H9 (cell line): Measurements from ENCODE around the gene CEBPE. TPM values are rescaled to one million over a fixed set of nuclear protein-coding genes. Genes with fewer than 3 reads are reported as not detected.

Source experiments
- DNase-seq: peaks from one replicate; pipeline ENCODE4 v3.0.0-alpha.2; 2017
- H2AFZ ChIP-seq: one replicate; pipeline ENCODE4 v1.6.1; 2013; ENCODE audit warnings: mild to moderate bottlenecking, low read length, control low read depth, moderate library complexity
- H2AK5ac ChIP-seq: 2 replicates; pipeline ENCODE4 v1.6.1; 2013; ENCODE audit warnings: low read length, control low read depth, mixed read lengths; ENCODE audit not compliant: insufficient read length
- H2BK120ac ChIP-seq: one replicate; pipeline ENCODE4 v1.6.1; 2013; ENCODE audit warnings: low read depth, mild to moderate bottlenecking, low read length, control low read depth, inconsistent platforms; ENCODE audit not compliant: poor library complexity, severe bottlenecking
- H2BK12ac ChIP-seq: 2 replicates; pipeline ENCODE4 v1.6.1; 2013; ENCODE audit warnings: low read length, control low read depth, mixed read lengths, low read depth; ENCODE audit not compliant: insufficient read length
- H2BK15ac ChIP-seq: 2 replicates; pipeline ENCODE4 v1.6.1; 2013; ENCODE audit warnings: low read depth, low read length, control low read depth
- H2BK20ac ChIP-seq: one replicate; pipeline ENCODE4 v1.6.1; 2013; ENCODE audit warnings: low read depth, mild to moderate bottlenecking, low read length, control low read depth, inconsistent platforms; ENCODE audit not compliant: poor library complexity, severe bottlenecking
- H2BK5ac ChIP-seq: 2 replicates; pipeline ENCODE4 v1.6.1; 2013; ENCODE audit warnings: low read length, control low read depth, mixed read lengths; ENCODE audit not compliant: insufficient read length
- H3K14ac ChIP-seq: 2 replicates; pipeline ENCODE4 v1.6.1; 2013; ENCODE audit warnings: low read length, control low read depth; ENCODE audit not compliant: insufficient read depth
- H3K18ac ChIP-seq: 2 replicates; pipeline ENCODE4 v1.6.1; 2013; ENCODE audit warnings: low read depth, mild to moderate bottlenecking, mixed read lengths, low read length, control low read depth; ENCODE audit not compliant: insufficient read length
- H3K23ac ChIP-seq: 2 replicates; pipeline ENCODE4 v1.6.1; 2013; ENCODE audit warnings: low read length, control low read depth, mixed read lengths, low read depth; ENCODE audit not compliant: insufficient read length
- H3K23me2 ChIP-seq: 2 replicates; pipeline ENCODE4 v1.6.1; 2013; ENCODE audit warnings: low read depth, mild to moderate bottlenecking, mixed read lengths, low read length, control low read depth; ENCODE audit not compliant: insufficient read length, poor library complexity, severe bottlenecking
- H3K27ac ChIP-seq: 2 replicates; pipeline ENCODE4 v1.5.1; 2013; ENCODE audit warnings: low read length, control low read depth, mixed read lengths, low read depth; ENCODE audit not compliant: insufficient read length
- H3K27me3 ChIP-seq: 2 replicates; pipeline ENCODE4 v1.6.1; 2013; ENCODE audit warnings: low read length, control low read depth, inconsistent platforms; ENCODE audit not compliant: insufficient read depth
- H3K4ac ChIP-seq: 2 replicates; pipeline ENCODE4 v1.6.1; 2013; ENCODE audit warnings: low read depth, mild to moderate bottlenecking, control low read depth, inconsistent platforms, low read length, moderate library complexity
- H3K4me1 ChIP-seq: 2 replicates; pipeline ENCODE4 v1.6.1; 2013; ENCODE audit warnings: low read length, control low read depth, inconsistent platforms; ENCODE audit not compliant: insufficient read depth
- H3K4me2 ChIP-seq: 2 replicates; pipeline ENCODE4 v1.6.1; 2013; ENCODE audit warnings: low read length, control low read depth, mixed read lengths; ENCODE audit not compliant: insufficient read length, insufficient read depth
- H3K56ac ChIP-seq: 2 replicates; pipeline ENCODE4 v1.6.1; 2013; ENCODE audit warnings: low read depth, mild to moderate bottlenecking, mixed read lengths, low read length, control low read depth; ENCODE audit not compliant: insufficient read length
- H3K79me1 ChIP-seq: 2 replicates; pipeline ENCODE4 v1.6.1; 2013; ENCODE audit warnings: low read depth, mild to moderate bottlenecking, moderate library complexity, low read length, control low read depth, inconsistent platforms; ENCODE audit not compliant: insufficient read depth, poor library complexity, severe bottlenecking
- H3K79me2 ChIP-seq: 2 replicates; pipeline ENCODE4 v1.6.1; 2013; ENCODE audit warnings: low read length, control low read depth, inconsistent platforms; ENCODE audit not compliant: insufficient read depth
- H3K9ac ChIP-seq: 2 replicates; pipeline ENCODE4 v1.6.1; 2013; ENCODE audit warnings: low read length, control low read depth, mixed read lengths; ENCODE audit not compliant: insufficient read length; ENCODE audit errors: extremely low read depth
- H3K9me3 ChIP-seq: one replicate; pipeline ENCODE4 v1.6.1; 2013; ENCODE audit warnings: low read depth, low read length, inconsistent platforms; ENCODE audit not compliant: control insufficient read depth
- H3T11ph ChIP-seq: one replicate; pipeline ENCODE4 v1.6.1; 2013; ENCODE audit warnings: mild to moderate bottlenecking, low read length, control low read depth, inconsistent platforms
- H4K20me1 ChIP-seq: one replicate; pipeline ENCODE4 v1.6.1; 2013; ENCODE audit not compliant: control insufficient read depth, insufficient read length, insufficient read depth
- H4K5ac ChIP-seq: 2 replicates; pipeline ENCODE4 v1.6.1; 2013; ENCODE audit warnings: low read depth, mild to moderate bottlenecking, mixed read lengths, low read length, control low read depth; ENCODE audit not compliant: insufficient read length
- H4K8ac ChIP-seq: replicated peaks from 2 replicates; pipeline ENCODE4 v1.6.1; 2013; ENCODE audit warnings: low read length, control low read depth, mixed read lengths, low read depth; ENCODE audit not compliant: insufficient read length
- H4K91ac ChIP-seq: 2 replicates; pipeline ENCODE4 v1.6.1; 2013; ENCODE audit warnings: low read depth, mild to moderate bottlenecking, moderate library complexity, mixed read lengths, low read length, control low read depth; ENCODE audit not compliant: insufficient read length
- H3K27ac Mint-ChIP-seq, 3 experiments: 2 replicates in 2 of 3; 3 replicates in 1 of 3; pipeline ENCODE4 v1.8.0; 2020 to 2021; ENCODE audit warnings: mixed read lengths in 3 of 3, mild to moderate bottlenecking in 1 of 3, moderate library complexity in 1 of 3
- H3K27me3 Mint-ChIP-seq: 2 replicates; pipeline ENCODE4 v1.8.0; 2021; ENCODE audit warnings: low read depth, mild to moderate bottlenecking, moderate library complexity, mixed read lengths
- H3K36me3 Mint-ChIP-seq, 3 experiments: 2 replicates in 2 of 3; 3 replicates in 1 of 3; pipeline ENCODE4 v1.8.0; 2020 to 2021; ENCODE audit warnings: low read depth in 3 of 3, mixed read lengths in 3 of 3; ENCODE audit not compliant: insufficient read depth in 1 of 3
- H3K4me1 Mint-ChIP-seq, 2 experiments: 2 replicates each; pipeline ENCODE4 v1.8.0; 2020; ENCODE audit warnings: mixed read lengths in 2 of 2
- H3K4me3 Mint-ChIP-seq, 2 experiments: 2 replicates in 1 of 2; 3 replicates in 1 of 2; pipeline ENCODE4 v1.8.0; 2020 to 2021; ENCODE audit warnings: mild to moderate bottlenecking in 2 of 2, mixed read lengths in 2 of 2, moderate library complexity in 1 of 2
- H3K9me3 Mint-ChIP-seq, 2 experiments: 2 replicates in 1 of 2; 3 replicates in 1 of 2; pipeline ENCODE4 v1.8.0; 2020; ENCODE audit warnings: mild to moderate bottlenecking in 2 of 2, mixed read lengths in 2 of 2, moderate library complexity in 1 of 2
- CTCF ChIP-seq: fragments of 200-600 bp; sonication (generic); conservative IDR thresholded peaks from 3 replicates; pipeline ENCODE4 v1.8.0; 2021; ENCODE audit warnings: antibody characterized with exemption, mild to moderate bottlenecking
- WGBS: extraction: QIAGEN DNeasy Blood & Tissue Kit; methylation state at CpG from one replicate; pipeline ENCODE4 v1.1.7; 2013; ENCODE audit warnings: missing lambda C conversion rate, low lambda C conversion rate, mixed read lengths; ENCODE audit not compliant: insufficient read length; ENCODE audit errors: extremely low coverage; 5-methylcytosine and 5-hydroxymethylcytosine counted together
- total RNA-seq: library from RNA; stranded (reverse); gene quantifications from 2 replicates; pipeline ENCODE4 v1.2.1, GENCODE V29; 2021

Gene CEBPE
- total RNA-seq, 1 experiment from 2014 or later = not detected

- Histone ChIP-seq H3K9ac (no peak overlapping the region), H2AFZ (no peak overlapping the region), H4K20me1 (no peaks in the 10 kb centered on the region), H2BK20ac (no peak overlapping the region), H3K4ac (no peak overlapping the region), H2BK15ac (no peak overlapping the region), H3K27ac (no peak overlapping the region), H4K5ac (no peak overlapping the region), H3K79me2 (no peaks in the 10 kb centered on the region; the same call in 1 of the 2 replicates), H3K4me1 (peaks cover 11% of the 10 kb centered on the region; the same call in 1 of the 2 replicates), H2AK5ac (no peak overlapping the region), H3K18ac (no peak overlapping the region), H3K27me3 (no peaks in the 10 kb centered on the region), H4K91ac (no peak overlapping the region), H2BK120ac (no peak overlapping the region), H3K23ac (no peak overlapping the region), H3K14ac (no peak overlapping the region), H2BK5ac (no peak overlapping the region), H3K23me2 (no peaks in the 10 kb centered on the region), H3K4me2 (no peak overlapping the region), H4K8ac (no peak overlapping the region), H2BK12ac (no peak overlapping the region), H3K56ac (no peak overlapping the region), H3K79me1 (no peaks in the 10 kb centered on the region), H3T11ph (no peak overlapping the region), H3K9me3 (no peaks in the 10 kb centered on the region)
- no CpG with 5 or more reads among the region's 10 CpGs for WGBS
- H3K36me3 Mint-ChIP-seq = peaks cover 34 to 40% (median 38%) of the 10 kb centered on the region in 3 experiments
- peak overlapping the region in 1 of 2 experiments; percentile 2; a peak in 2 of 5 replicates for H3K4me3 Mint-ChIP-seq
- no peaks in the 10 kb centered on the region for H3K9me3 Mint-ChIP-seq
- no peak for TF ChIP-seq CTCF
- no peaks in the 10 kb centered on the region; the same call in 1 of the 2 replicates for H3K27me3 Mint-ChIP-seq
- H3K4me1 Mint-ChIP-seq = peaks cover 32 to 49% of the 10 kb centered on the region in 2 experiments
- peak overlapping the region; percentile 52 to 89 (median 85); a peak in 6 of 7 replicates for H3K27ac Mint-ChIP-seq
- DNase-seq = peak; percentile 80
Observed at GRCh38 chr14:23154964-23155587, 36.0 kb upstream of the CEBPE start.
